ENCODE data around the gene SOBP.

- TF ChIP-seq POLR2A (IDR thresholded peaks at IDR 0.05) (no peak), CTCF (IDR thresholded peaks at IDR 0.05) (no peak), POLR2AphosphoS5 (IDR thresholded peaks at IDR 0.05; ENCODE audit: insufficient read depth in 1 of 2, low read depth in 1 of 2) (no peak)
Observed at GRCh38 chr6:107602321-107603005, 112.5 kb downstream of the SOBP start.

Data from vagina (tissue), 2 donors.